Lower leg skin (tissue), 3 donors: Measurements from ENCODE around the gene AUTS2.

ENCODE experiments used
- CTCF ChIP-seq, 3 donors: fragments of 450-650 bp; IDR thresholded peaks; one replicate each; pipeline ENCODE4 v1.5.1; 2016; ENCODE audit warnings: antibody characterized with exemption in 3 of 3, mild to moderate bottlenecking in 3 of 3, moderate library complexity in 2 of 3
- POLR2A ChIP-seq, 2 donors: fragments of 450-650 bp; IDR thresholded peaks; one replicate each; pipeline ENCODE4 v1.6.1; 2016 to 2017; ENCODE audit warnings: antibody characterized with exemption in 2 of 2, mild to moderate bottlenecking in 1 of 2, moderate library complexity in 1 of 2

GRCh38 chr7:69635555-69636185 lies 37.4 kb downstream of the AUTS2 start:
- TF ChIP-seq POLR2A (IDR thresholded peaks at IDR 0.05) (no peak), CTCF (IDR thresholded peaks at IDR 0.05) (no peak)
